BLaER1 (cell line): Measurements from ENCODE around the gene VSIG10L2.

ENCODE experiments used
- H3K27ac ChIP-seq: shearing (Covaris generic); formaldehyde crosslinking; 2 replicates; pipeline ENCODE4 v1.8.1; 2022
- H3K27me3 ChIP-seq: shearing (Covaris generic); formaldehyde crosslinking; 2 replicates; pipeline ENCODE4 v1.8.1; 2022
- H3K36me3 ChIP-seq: shearing (Covaris generic); formaldehyde crosslinking; 2 replicates; pipeline ENCODE4 v1.8.1; 2022
- H3K4me1 ChIP-seq: shearing (Covaris generic); formaldehyde crosslinking; 2 replicates; pipeline ENCODE4 v1.8.1; 2022
- H3K4me2 ChIP-seq: shearing (Covaris generic); formaldehyde crosslinking; 2 replicates; pipeline ENCODE4 v1.8.1; 2022
- H3K4me3 ChIP-seq: shearing (Covaris generic); formaldehyde crosslinking; 2 replicates; pipeline ENCODE4 v1.8.1; 2022
- H3K9ac ChIP-seq: shearing (Covaris generic); formaldehyde crosslinking; 2 replicates; pipeline ENCODE4 v1.8.1; 2022
- H3K9me3 ChIP-seq: shearing (Covaris generic); formaldehyde crosslinking; 2 replicates; pipeline ENCODE4 v1.8.1; 2022
- H4K20me1 ChIP-seq: shearing (Covaris generic); formaldehyde crosslinking; 2 replicates; pipeline ENCODE4 v1.8.1; 2022
- Cebpa-rat ChIP-seq: shearing (Covaris generic); IDR thresholded peaks from 2 replicates; pipeline ENCODE4 v1.8.1; 2022

VSIG10L2 gene

DNA sequence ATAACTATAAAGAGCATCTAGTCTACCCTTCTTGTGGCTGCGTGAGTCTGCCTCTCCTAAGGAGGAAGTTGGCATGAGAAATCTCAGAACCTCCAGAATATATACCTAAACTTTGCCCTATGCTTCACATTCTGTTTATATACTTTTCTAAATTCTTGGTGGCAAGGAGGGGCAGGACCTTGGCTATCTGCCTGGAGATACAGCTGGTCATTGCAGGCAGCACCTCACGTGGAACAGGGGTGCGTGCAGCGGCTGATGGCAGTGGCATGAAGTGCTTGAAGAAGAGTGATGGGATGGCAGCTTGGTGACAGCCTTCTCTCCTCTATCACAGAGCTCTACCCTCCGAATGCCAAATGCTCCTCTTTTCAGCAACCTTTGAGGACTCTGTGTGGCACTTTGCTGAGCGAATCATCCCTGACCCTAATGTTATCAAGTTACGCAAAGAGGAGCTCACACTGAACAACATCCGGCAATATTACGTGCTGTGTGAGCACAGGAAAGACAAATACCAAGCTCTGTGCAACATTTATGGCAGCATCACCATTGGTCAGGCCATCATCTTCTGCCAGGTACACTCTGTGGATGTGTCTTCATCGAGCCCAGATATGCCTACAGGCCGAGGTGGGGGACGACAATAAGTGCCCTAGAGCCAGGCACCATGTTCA lies 29.0 kb upstream of the VSIG10L2 start:
- no peaks in the 10 kb centered on the region for H3K36me3 ChIP-seq
- H3K27ac ChIP-seq = no peak overlapping the region
- H3K4me1 ChIP-seq = no peaks in the 10 kb centered on the region
- H3K4me2 ChIP-seq = no peak overlapping the region
- TF ChIP-seq Cebpa-rat = no peak
- H3K4me3 ChIP-seq = no peak overlapping the region
- H3K9me3 ChIP-seq = no peaks in the 10 kb centered on the region
- no peaks in the 10 kb centered on the region for H3K27me3 ChIP-seq
- H3K9ac ChIP-seq = no peak overlapping the region
- no peaks in the 10 kb centered on the region for H4K20me1 ChIP-seq

DNA sequence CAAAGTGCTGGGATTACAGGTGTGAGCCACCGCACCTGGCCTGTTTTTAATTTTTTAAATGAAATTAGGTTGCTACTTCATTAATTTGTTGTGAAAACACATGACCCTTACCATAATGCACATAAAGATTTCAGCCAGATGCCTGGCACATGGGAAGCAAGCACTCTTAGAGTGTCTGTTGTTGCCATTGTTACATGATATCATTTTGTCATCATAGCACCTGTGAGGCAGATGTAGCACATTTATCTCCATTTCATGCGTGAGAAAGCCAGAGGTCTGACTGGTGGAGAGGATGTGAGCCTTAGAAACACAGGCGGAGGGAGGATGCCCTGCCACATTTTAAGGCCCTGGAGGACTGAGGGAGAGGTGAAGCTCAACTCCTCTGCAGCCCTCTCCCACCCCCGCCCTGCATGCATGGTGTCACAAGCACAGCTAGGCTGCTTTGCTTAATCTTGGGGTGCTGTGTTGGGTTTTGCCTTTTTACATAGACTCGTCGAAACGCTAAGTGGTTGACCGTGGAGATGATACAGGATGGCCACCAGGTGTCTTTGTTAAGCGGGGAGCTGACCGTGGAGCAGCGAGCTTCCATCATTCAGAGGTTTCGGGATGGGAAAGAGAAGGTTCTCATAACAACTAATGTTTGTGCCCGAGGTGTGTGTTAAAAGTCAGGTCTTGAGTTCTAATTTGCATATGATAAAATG lies 27.6 kb upstream of the VSIG10L2 start:
- no peak overlapping the region for H3K27ac ChIP-seq
- H3K4me1 ChIP-seq = no peaks in the 10 kb centered on the region
- no peaks in the 10 kb centered on the region for H3K9me3 ChIP-seq
- H3K4me2 ChIP-seq = no peak overlapping the region
- no peaks in the 10 kb centered on the region for H3K36me3 ChIP-seq
- H3K27me3 ChIP-seq = no peaks in the 10 kb centered on the region
- no peak overlapping the region for H3K9ac ChIP-seq
- TF ChIP-seq Cebpa-rat = no peak
- no peak overlapping the region for H3K4me3 ChIP-seq
- no peaks in the 10 kb centered on the region for H4K20me1 ChIP-seq

DNA sequence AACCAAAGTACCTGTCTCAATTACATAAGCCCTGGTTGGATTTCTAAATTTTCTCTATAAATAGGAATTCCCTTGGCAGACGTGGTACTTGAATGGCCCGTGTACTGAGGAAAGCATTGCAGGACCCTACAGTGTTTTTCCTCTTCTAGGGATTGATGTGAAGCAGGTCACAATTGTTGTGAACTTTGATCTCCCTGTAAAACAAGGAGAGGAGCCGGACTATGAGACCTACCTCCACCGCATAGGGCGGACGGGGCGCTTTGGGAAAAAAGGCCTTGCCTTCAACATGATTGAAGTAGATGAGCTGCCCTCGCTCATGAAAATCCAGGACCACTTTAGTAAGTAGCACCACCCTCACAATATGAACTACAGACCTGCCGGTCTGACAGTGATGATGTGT lies 24.8 kb upstream of the VSIG10L2 start:
- Histone ChIP-seq H3K27me3 (no peaks in the 10 kb centered on the region), H3K27ac (no peak overlapping the region), H3K36me3 (no peaks in the 10 kb centered on the region), H3K9me3 (no peaks in the 10 kb centered on the region), H3K4me3 (no peak overlapping the region), H3K9ac (no peak overlapping the region), H3K4me2 (no peak overlapping the region), H3K4me1 (0 out of 2 replicates have a peak, but pooled peaks cover 3% of the 10 kb centered on the region), H4K20me1 (no peaks in the 10 kb centered on the region)
- TF ChIP-seq Cebpa-rat = no peak

DNA sequence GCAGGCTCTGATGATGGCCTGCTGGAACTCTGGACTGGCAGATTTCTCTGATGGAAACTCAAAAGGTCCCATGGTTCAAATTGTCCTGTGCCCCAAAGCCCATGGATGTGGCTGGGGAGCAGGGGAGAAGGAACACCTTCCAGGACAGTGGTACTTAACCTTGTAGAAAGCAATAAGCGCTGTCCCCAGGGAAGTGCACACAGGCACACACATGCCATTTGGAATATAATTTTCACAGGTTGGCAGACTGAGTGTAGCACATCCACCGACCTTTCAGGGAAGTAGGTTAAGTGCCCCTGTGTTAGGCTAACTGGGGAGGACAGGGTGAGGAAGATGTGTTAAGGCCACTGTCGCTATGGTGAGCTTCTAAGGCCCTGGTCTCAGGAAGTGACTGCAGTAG lies 23.7 kb upstream of the VSIG10L2 start:
- no peaks in the 10 kb centered on the region for H3K9me3 ChIP-seq
- no peaks in the 10 kb centered on the region for H3K27me3 ChIP-seq
- no peak overlapping the region for H3K27ac ChIP-seq
- H3K4me1 ChIP-seq = 0 out of 2 replicates have a peak, but pooled peaks cover 5% of the 10 kb centered on the region
- no peak for TF ChIP-seq Cebpa-rat
- H4K20me1 ChIP-seq = no peaks in the 10 kb centered on the region
- H3K36me3 ChIP-seq = no peaks in the 10 kb centered on the region
- no peak overlapping the region for H3K4me2 ChIP-seq
- H3K9ac ChIP-seq = no peak overlapping the region
- H3K4me3 ChIP-seq = no peak overlapping the region

DNA sequence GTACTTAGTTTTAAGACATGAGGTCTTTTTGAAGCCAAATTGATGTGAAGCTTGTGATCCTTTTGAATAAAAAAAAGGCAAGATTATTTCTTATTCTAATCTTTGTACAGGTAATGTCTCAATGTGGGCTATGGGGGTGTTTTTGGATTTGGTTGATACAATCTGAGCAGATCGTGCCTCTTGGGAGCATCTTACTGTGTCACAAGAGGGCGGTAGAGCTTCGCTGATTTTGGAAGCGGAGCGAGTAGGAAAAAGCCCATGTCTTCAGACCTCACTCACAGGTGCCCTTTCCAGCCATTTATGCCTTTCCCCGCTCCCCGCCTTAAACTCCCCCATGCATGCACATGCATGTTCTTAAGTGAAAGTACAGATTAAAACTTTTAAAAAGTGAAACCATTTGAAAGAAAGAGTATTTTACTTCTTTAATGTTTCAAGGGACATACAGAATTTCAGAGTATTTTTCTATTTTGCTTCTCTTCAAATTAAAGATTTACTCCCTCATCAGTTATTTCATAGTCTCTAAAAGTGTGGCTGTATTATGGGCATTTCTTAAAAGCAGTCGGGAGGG lies 22.7 kb upstream of the VSIG10L2 start:
- no peak overlapping the region for H3K9ac ChIP-seq
- H3K27me3 ChIP-seq = no peaks in the 10 kb centered on the region
- 0 out of 2 replicates have a peak, but pooled peaks cover 5% of the 10 kb centered on the region for H3K4me1 ChIP-seq
- no peak overlapping the region for H3K4me2 ChIP-seq
- H3K36me3 ChIP-seq = no peaks in the 10 kb centered on the region
- no peaks in the 10 kb centered on the region for H3K9me3 ChIP-seq
- no peak overlapping the region for H3K27ac ChIP-seq
- no peak for TF ChIP-seq Cebpa-rat
- H4K20me1 ChIP-seq = no peaks in the 10 kb centered on the region
- H3K4me3 ChIP-seq = no peak overlapping the region

DNA sequence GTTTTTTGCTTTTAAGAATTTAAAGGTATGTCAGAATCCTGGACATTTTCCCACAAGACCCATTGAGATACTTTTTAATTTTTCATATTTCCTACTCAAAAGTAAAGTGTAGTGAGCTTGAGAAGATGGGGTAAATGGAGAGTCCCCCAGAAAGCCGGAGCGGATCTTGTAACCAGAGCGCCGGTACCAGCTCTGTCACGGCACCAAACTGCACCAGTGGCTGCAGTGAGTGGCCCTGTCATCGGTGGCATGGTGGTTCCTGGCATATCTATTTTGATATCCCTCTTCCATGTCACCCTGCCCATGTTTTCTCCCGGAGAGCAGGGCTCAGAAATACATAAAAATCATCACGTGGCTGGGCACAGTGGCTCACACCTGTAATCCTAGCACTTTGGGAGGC lies 22.2 kb upstream of the VSIG10L2 start:
- Histone ChIP-seq H3K9ac (no peak overlapping the region), H4K20me1 (no peaks in the 10 kb centered on the region), H3K9me3 (no peaks in the 10 kb centered on the region), H3K4me3 (no peak overlapping the region), H3K4me1 (0 out of 2 replicates have a peak, but pooled peaks cover 5% of the 10 kb centered on the region), H3K4me2 (no peak overlapping the region), H3K27me3 (no peaks in the 10 kb centered on the region), H3K36me3 (no peaks in the 10 kb centered on the region), H3K27ac (no peak overlapping the region)
- TF ChIP-seq Cebpa-rat = no peak

DNA sequence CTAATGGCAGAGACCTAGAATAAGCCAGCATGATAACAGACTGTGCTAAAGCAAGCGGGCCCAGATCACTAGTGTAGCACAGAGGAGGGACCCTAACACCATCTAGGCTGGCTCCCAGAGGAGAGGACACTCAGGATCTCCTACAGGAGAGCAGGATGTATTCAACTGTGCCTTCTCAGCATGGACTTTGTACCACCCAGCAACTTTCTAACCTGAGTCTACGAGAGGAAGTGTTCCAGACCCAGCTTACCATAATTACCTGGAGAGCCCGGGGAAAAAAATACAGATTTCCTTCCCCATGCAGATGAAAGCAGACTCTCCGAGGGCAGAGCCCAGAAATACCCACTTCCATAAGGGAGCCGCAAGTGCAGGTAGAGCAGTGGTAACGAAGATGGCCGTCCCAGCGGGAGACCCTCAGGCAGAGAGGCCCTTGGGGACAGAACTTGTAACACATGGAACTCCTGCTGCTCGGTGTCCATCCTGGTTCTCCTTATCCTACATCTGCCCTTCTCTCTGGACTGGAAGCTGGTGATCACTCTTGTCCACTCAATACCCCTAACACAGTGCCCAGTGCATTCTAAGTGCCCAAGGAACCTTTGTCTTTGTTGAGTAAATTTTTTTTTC lies 21.3 kb upstream of the VSIG10L2 start:
- Histone ChIP-seq H3K27me3 (no peaks in the 10 kb centered on the region), H3K9me3 (no peaks in the 10 kb centered on the region), H3K4me1 (0 out of 2 replicates have a peak, but pooled peaks cover 5% of the 10 kb centered on the region), H3K4me2 (no peak overlapping the region), H3K27ac (no peak overlapping the region), H3K9ac (no peak overlapping the region), H3K36me3 (no peaks in the 10 kb centered on the region), H4K20me1 (no peaks in the 10 kb centered on the region), H3K4me3 (no peak overlapping the region)
- TF ChIP-seq Cebpa-rat = no peak

DNA sequence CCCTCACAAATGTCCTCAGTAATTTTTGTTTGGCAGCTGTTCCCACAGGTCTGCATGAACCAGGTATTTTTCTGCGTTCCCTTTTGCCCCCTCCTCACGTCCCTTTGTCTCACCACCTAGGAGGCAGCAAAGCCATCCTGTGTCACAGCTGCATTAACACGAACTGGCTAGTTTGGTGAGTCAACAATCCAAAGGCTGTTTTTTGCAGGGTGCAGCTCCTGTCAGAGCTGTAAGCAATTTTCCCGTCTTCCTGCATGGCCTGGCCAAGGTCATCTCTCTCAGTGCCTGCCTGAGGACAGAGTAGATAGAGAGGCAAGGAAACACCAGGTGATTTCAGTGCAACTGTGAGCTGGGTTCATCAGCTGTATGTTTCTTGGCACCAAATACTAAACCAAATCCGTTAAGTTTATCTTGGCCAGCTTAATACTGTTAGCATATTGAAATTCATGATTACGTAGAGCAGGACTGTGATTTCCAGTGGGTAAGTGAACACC lies 20.6 kb upstream of the VSIG10L2 start:
- Histone ChIP-seq H4K20me1 (no peaks in the 10 kb centered on the region), H3K27ac (no peak overlapping the region), H3K4me3 (no peak overlapping the region), H3K9me3 (no peaks in the 10 kb centered on the region), H3K27me3 (no peaks in the 10 kb centered on the region), H3K9ac (no peak overlapping the region), H3K36me3 (no peaks in the 10 kb centered on the region), H3K4me1 (0 out of 2 replicates have a peak, but pooled peaks cover 5% of the 10 kb centered on the region), H3K4me2 (no peak overlapping the region)
- TF ChIP-seq Cebpa-rat = no peak

DNA sequence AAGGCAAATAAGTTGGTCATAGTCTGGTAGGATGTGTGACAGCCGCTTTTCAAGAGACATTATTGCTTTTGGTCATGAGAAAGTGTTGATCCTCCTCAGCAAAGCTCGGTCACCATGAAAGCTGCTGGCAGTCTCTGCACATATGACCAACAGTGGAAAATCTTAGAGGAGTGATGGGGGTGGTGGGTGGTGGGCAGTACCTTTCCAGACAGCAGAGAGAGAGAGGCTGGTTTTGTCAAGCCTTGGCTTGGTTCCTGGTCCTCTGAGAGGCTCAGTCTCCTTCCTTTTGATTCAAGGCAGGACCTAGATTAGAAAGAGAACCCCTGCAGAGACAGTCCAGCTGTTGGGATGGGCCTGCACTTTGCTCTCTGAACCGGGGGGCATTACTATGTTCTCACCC lies 20.0 kb upstream of the VSIG10L2 start:
- Histone ChIP-seq H3K4me1 (0 out of 2 replicates have a peak, but pooled peaks cover 5% of the 10 kb centered on the region), H3K4me3 (no peak overlapping the region), H4K20me1 (no peaks in the 10 kb centered on the region), H3K36me3 (no peaks in the 10 kb centered on the region), H3K4me2 (no peak overlapping the region), H3K9me3 (no peaks in the 10 kb centered on the region), H3K27me3 (no peaks in the 10 kb centered on the region), H3K9ac (no peak overlapping the region), H3K27ac (no peak overlapping the region)
- TF ChIP-seq Cebpa-rat = no peak
